HUES6 (cell line): ENCODE results near the gene SOX13.

Experiments
- H3K27ac ChIP-seq: 2 replicates; pipeline ENCODE4 v1.7.0; 2013; ENCODE audit warnings: low read depth, mild to moderate bottlenecking, low read length, inconsistent platforms
- H3K27me3 ChIP-seq: 2 replicates; pipeline ENCODE4 v1.6.1; 2013; ENCODE audit warnings: low read length; ENCODE audit not compliant: control insufficient read depth, insufficient read depth
- H3K36me3 ChIP-seq: 2 replicates; pipeline ENCODE4 v1.6.1; 2013; ENCODE audit warnings: low read length; ENCODE audit not compliant: control insufficient read depth, insufficient read depth
- H3K4me1 ChIP-seq: 2 replicates; pipeline ENCODE4 v1.6.1; 2013; ENCODE audit warnings: low read length; ENCODE audit not compliant: control insufficient read depth, insufficient read depth
- H3K4me3 ChIP-seq: 2 replicates; pipeline ENCODE4 v1.5.1; 2013; ENCODE audit warnings: low read depth, low read length
- H3K9ac ChIP-seq: one replicate; pipeline ENCODE4 v1.6.1; 2013; ENCODE audit warnings: mild to moderate bottlenecking, low read length
- H3K9me3 ChIP-seq: 2 replicates; pipeline ENCODE4 v1.6.1; 2013; ENCODE audit warnings: low read depth, low read length; ENCODE audit not compliant: control insufficient read depth, insufficient read depth

Gene SOX13

GRCh38 chr1:204062106-204062505 is 10.8 kb upstream of the SOX13 start:
- no peak overlapping the region for H3K4me3 ChIP-seq
- H3K4me1 ChIP-seq, result peaks cover 20% of the 10 kb centered on the region
- no peaks in the 10 kb centered on the region for H3K27me3 ChIP-seq
- no peak overlapping the region for H3K9ac ChIP-seq
- no peaks in the 10 kb centered on the region for H3K9me3 ChIP-seq
- no peak overlapping the region for H3K27ac ChIP-seq
- no peaks in the 10 kb centered on the region for H3K36me3 ChIP-seq

- Histone ChIP-seq H3K4me3 (0 out of 2 replicates have a peak overlapping the region, but pooled peaks have one; percentile 7), H3K27me3 (no peaks in the 10 kb centered on the region), H3K9me3 (no peaks in the 10 kb centered on the region), H3K36me3 (no peaks in the 10 kb centered on the region), H3K9ac (no peak overlapping the region), H3K4me1 (peaks cover 29% of the 10 kb centered on the region), H3K27ac (0 out of 2 replicates have a peak overlapping the region, but pooled peaks have one; percentile 10)
Observed at GRCh38 chr1:204065174-204065985, 7.5 kb upstream of the SOX13 start.

GRCh38 chr1:204065986-204066300 is 7.0 kb upstream of the SOX13 start:
- Histone ChIP-seq H3K9ac (no peak overlapping the region), H3K27me3 (no peaks in the 10 kb centered on the region), H3K36me3 (no peaks in the 10 kb centered on the region), H3K4me3 (0 out of 2 replicates have a peak overlapping the region, but pooled peaks have one; percentile 7), H3K27ac (no peak overlapping the region), H3K4me1 (peaks cover 29% of the 10 kb centered on the region), H3K9me3 (no peaks in the 10 kb centered on the region)

GRCh38 chr1:204067935-204068334 is 5.0 kb upstream of the SOX13 start:
- H3K36me3 ChIP-seq, result no peaks in the 10 kb centered on the region
- no peak overlapping the region for H3K27ac ChIP-seq
- peaks cover 29% of the 10 kb centered on the region for H3K4me1 ChIP-seq
- H3K27me3 ChIP-seq, result no peaks in the 10 kb centered on the region; the same call in 1 of the 2 replicates
- no peak overlapping the region for H3K9ac ChIP-seq
- no peak overlapping the region for H3K4me3 ChIP-seq
- H3K9me3 ChIP-seq, result no peaks in the 10 kb centered on the region

- Histone ChIP-seq H3K4me1 (peaks cover 28% of the 10 kb centered on the region), H3K36me3 (no peaks in the 10 kb centered on the region), H3K4me3 (no peak overlapping the region), H3K9ac (no peak overlapping the region), H3K9me3 (no peaks in the 10 kb centered on the region), H3K27me3 (peaks cover 1% of the 10 kb centered on the region; the same call in 1 of the 2 replicates), H3K27ac (no peak overlapping the region)
Observed at GRCh38 chr1:204069887-204070286, 3.0 kb upstream of the SOX13 start.

GRCh38 chr1:204070895-204071294 is 2.0 kb upstream of the SOX13 start:
- Histone ChIP-seq H3K27me3 (peaks cover 11% of the 10 kb centered on the region; the same call in 1 of the 2 replicates), H3K36me3 (no peaks in the 10 kb centered on the region)

GRCh38 chr1:204073837-204074273 is 940 bp downstream of the SOX13 start:
- H3K27ac ChIP-seq, result no peak overlapping the region
- H3K36me3 ChIP-seq, result no peaks in the 10 kb centered on the region
- no peaks in the 10 kb centered on the region for H3K9me3 ChIP-seq
- peak overlapping the region; percentile 99 for H3K4me3 ChIP-seq
- H3K4me1 ChIP-seq, result peaks cover 44% of the 10 kb centered on the region
- H3K27me3 ChIP-seq, result peaks cover 11% of the 10 kb centered on the region; the same call in 1 of the 2 replicates
- H3K9ac ChIP-seq, result peak overlapping the region; percentile 87

More at GRCh38 chr1:204070895-204071294, 2.0 kb upstream of the SOX13 start:
- Histone ChIP-seq H3K4me1 (peaks cover 29% of the 10 kb centered on the region), H3K27ac (no peak overlapping the region), H3K9me3 (no peaks in the 10 kb centered on the region), H3K4me3 (no peak overlapping the region), H3K9ac (no peak overlapping the region)

- peak overlapping the region; percentile 99 for H3K4me3 ChIP-seq
- H3K27ac ChIP-seq, result no peak overlapping the region; the same call in 1 of the 2 replicates
- H3K9ac ChIP-seq, result peak overlapping the region; percentile 87
- H3K4me1 ChIP-seq, result peaks cover 48% of the 10 kb centered on the region
- H3K36me3 ChIP-seq, result no peaks in the 10 kb centered on the region
- no peaks in the 10 kb centered on the region for H3K9me3 ChIP-seq
- H3K27me3 ChIP-seq, result peaks cover 11% of the 10 kb centered on the region; the same call in 1 of the 2 replicates
Observed at GRCh38 chr1:204074274-204075138, 1.6 kb downstream of the SOX13 start.

- H3K9me3 ChIP-seq, result no peaks in the 10 kb centered on the region
- peak overlapping the region; percentile 87 for H3K9ac ChIP-seq
- no peaks in the 10 kb centered on the region for H3K36me3 ChIP-seq
- H3K4me3 ChIP-seq, result peak overlapping the region; percentile 99
- no peak overlapping the region for H3K27ac ChIP-seq
- peaks cover 11% of the 10 kb centered on the region; the same call in 1 of the 2 replicates for H3K27me3 ChIP-seq
- H3K4me1 ChIP-seq, result peaks cover 52% of the 10 kb centered on the region
Observed at GRCh38 chr1:204075139-204075521, 2.2 kb downstream of the SOX13 start.

GRCh38 chr1:204075890-204076846 is 3.3 kb downstream of the SOX13 start:
- Histone ChIP-seq H3K27ac (no peak overlapping the region), H3K4me1 (peaks cover 59% of the 10 kb centered on the region)

More at GRCh38 chr1:204075890-204076846, 3.3 kb downstream of the SOX13 start:
- H3K9ac ChIP-seq, result no peak overlapping the region
- H3K27me3 ChIP-seq, result peaks cover 11% of the 10 kb centered on the region; the same call in 1 of the 2 replicates
- no peaks in the 10 kb centered on the region for H3K36me3 ChIP-seq
- peak overlapping the region; percentile 99 for H3K4me3 ChIP-seq
- no peaks in the 10 kb centered on the region for H3K9me3 ChIP-seq
